ENCODE data around the gene ANGPTL3.
"Not testable (repeated sequence)": the region's sequence is repeated elsewhere in the genome, so short reads cannot be mapped to it uniquely, and the experiment has no call there.

The ANGPTL3 gene, protein sequence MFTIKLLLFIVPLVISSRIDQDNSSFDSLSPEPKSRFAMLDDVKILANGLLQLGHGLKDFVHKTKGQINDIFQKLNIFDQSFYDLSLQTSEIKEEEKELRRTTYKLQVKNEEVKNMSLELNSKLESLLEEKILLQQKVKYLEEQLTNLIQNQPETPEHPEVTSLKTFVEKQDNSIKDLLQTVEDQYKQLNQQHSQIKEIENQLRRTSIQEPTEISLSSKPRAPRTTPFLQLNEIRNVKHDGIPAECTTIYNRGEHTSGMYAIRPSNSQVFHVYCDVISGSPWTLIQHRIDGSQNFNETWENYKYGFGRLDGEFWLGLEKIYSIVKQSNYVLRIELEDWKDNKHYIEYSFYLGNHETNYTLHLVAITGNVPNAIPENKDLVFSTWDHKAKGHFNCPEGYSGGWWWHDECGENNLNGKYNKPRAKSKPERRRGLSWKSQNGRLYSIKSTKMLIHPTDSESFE

DNA sequence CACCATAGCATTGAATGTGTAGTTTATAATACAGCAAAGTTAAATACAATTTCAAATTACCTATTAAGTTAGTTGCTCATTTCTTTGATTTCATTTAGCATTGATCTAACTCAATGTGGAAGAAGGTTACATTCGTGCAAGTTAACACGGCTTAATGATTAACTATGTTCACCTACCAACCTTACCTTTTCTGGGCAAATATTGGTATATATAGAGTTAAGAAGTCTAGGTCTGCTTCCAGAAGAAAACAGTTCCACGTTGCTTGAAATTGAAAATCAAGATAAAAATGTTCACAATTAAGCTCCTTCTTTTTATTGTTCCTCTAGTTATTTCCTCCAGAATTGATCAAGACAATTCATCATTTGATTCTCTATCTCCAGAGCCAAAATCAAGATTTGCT, at the start of gene ANGPTL3:
Gene ANGPTL3 (plus strand): TSS at position 240 of the 400 bp plus-strand sequence. CDS start 47 bp downstream, at position 287.
- DNase-seq, result no peak

DNA sequence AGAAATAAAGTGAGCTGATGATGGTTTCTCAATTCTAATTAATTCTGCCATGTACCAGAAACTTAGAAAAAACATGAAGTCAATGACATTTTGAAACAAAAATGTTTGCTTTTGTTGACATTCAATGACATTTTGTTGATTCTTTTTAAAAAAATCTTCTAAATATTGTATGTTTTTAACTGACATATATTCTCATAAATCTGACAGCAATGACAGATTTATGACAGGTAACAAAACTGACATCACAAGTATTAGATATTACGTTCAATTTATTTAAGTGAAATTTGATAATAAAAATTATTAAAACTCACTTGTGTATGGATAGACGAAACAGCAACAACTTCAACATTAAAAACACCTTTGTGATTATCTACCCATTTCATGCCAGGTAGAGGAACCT, 36.0 kb upstream of the ANGPTL3 start:
- no peak for DNase-seq

DNA sequence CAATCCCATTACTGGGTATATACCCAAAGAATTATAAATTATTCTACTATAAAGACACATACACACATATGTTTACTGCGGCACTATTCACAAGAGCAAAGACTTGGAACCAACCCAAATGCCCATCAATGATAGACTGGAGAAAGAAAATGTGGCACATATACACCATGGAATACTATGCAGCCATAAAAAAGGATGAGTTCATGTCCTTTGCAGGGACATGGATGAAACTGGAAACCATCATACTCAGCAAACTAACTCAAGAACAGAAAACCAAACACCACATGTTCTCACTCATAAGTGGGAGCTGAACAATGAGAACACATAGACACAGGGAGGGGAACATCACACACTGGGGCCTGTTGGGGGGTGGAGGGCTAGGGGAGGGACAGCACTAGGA, 30.1 kb upstream of the ANGPTL3 start:
- DNase-seq, result not testable (repeated sequence)

DNA sequence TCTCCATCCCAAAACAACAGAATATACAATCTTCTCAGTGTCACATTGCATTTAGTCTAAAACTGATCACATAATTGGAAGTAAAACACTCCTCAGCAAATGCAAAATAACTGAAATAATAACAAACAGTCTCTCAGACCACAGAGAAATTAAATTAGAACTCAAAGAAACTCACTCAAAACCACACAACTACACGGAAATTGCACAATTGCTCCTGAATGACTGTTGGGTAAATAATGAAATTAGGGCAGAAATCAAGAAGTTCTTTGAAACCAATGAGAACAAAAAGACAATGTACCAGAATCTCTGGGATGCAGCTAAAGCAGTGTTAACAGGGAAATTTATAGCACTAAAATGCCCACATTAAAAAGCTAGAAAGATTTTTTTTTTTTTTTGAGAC, 29.4 kb upstream of the ANGPTL3 start:
- DNase-seq, result not testable (repeated sequence)

DNA sequence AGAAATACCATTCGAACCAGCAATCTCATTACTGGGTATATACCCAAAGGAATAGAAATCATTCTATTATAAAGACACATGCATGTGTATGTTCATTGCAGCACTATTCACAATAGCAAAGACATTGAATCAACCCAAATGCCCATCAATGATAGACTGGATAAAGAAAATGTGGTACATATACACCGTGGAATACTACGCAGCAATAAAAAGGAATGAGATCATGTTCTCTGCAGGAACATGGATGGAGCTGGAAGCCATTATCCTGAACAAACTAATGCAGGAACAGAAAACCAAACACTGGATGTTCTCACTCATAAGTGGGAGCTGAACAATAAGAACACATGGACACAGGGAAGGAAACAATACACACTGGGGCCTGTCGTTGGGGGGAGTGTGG, 25.8 kb upstream of the ANGPTL3 start:
- not testable (repeated sequence) for DNase-seq

DNA sequence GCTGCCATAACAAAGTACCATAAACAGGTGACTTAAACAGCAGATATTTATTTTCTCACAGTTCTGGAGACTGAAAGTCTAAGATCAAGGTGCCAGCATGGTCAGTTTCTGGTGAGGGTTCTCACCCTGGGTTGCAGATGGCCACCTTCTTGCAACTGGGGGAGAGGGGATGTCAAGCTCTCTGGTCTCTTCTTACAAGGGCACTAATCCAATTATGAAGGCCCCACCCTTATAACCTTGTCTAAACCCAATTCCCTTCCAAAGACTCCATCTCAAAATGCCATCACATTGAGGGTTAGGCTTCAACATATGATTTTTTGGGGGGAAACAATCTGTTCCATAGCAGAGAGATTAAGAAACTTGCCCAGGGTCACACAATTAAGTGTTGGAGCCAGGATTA, 24.8 kb upstream of the ANGPTL3 start:
- DNase-seq, result peak; percentile 50

DNA sequence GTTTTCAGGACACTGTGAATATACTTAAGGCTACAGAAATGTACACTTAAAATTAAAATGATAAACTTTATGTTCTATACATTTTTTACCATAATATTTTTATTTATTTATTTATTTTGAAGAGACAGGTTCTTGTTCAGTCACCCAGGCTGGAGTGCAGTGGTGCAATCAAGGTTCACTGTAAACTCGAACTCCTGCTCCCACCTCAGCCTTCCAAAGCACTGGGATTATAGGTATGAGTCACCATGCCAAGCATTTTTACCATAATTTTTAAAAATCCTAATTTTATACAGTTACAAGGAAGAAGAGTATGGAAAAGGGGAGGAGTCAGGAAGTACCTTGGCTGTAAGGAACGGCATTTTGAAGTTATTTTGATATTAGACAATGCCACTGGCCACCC, 23.6 kb upstream of the ANGPTL3 start:
- no peak for DNase-seq

DNA sequence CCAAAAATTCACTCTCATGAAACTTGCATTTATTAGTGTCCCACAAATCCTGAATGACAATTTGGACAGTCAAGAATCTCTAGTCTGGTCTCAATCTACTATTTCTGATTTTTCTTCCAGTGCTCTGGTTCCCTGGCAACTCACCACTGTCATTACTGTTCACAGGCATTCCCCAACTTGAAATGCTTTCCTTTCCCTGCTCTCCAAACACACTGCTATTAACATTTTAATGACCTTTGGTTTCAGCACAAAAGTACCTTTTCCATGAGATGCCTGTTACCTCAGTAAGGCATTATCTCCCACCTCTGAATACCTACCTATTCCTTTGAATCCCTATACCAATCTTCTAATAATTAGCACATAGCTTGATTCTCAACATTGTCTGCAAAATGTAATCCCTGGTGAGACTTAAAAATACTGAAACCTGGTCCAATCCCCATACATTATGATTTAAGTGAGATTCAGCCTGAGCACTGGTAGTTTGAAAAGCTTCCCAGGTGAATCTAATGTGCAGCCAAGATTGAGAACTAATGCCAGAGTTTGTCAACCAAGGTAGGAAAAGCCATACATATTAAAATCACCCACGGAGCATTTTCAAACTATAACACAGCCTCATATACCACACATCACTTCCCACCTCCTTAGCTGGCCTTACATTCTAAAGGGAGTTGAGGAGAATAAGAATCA, 11.7 kb upstream of the ANGPTL3 start:
- no peak for DNase-seq

DNA sequence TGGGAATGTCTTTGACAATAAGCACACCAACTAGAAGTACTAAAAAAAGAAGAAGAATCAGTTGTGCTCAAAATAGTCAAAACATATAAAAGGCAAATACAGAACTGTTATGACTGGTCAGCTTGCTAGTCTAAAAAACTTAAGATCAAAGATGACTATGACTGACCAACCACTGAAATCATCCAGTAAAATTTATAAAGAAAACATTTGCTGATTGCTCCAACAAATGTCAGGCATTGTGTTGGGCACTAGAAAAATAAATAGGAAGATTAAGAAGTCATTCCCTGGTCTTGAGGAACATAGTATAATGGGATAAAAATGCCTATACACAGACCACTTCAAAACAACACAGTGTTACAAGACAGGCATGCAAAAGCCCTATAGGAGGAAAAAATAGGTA, 9.3 kb upstream of the ANGPTL3 start:
- DNase-seq, result no peak

DNA sequence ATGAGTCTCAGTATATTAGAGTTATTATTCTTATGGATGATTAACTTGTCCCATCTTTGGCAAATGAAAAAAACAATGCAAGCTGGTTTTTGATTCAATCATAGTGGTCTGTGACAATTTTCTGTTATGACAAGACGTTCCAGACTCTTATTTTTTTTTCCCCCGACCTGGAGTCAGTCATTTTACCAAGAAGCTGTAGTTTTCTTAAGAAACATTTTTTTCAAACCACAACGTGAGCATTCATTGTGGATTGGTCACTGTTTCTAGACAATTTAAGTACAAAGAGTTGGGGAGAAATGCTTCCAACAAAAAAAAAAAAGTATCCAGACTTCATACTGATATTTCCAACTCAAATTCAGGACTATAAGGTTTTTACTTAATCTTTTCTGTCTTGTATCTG, 8.0 kb upstream of the ANGPTL3 start:
- no peak for DNase-seq

DNA sequence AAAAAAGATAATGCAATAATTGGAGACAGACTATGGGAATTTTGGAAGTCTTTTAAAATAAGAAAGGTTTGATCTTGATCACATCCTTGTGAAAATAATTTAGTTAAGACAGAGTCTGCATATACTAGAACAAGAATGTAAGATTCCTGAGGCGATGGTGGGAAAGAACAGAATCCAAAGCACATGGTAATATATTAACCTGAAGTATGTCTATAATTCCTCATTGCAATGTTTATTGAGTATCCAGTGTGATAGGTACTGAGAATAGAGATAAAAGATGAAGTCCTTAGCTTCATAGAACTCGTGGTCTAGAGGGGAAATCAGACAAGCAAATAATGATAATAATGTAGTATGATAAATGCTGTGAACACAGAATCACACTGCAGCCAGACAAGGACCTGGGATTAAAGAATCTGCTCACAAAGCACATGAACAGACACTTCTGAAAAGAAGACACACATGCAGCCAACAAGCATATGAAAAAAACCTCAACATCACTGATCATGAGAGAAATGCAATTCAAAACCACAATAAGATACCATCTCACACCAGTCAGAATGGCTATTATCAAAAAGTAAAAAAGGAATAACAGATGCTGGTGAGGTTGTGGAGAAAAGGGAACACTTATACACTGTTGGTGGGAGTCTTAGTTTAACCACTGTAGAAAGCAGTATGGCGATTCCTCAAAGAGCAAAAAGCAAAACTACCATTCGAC, 6.9 kb upstream of the ANGPTL3 start:
- DNase-seq, result no peak

DNA sequence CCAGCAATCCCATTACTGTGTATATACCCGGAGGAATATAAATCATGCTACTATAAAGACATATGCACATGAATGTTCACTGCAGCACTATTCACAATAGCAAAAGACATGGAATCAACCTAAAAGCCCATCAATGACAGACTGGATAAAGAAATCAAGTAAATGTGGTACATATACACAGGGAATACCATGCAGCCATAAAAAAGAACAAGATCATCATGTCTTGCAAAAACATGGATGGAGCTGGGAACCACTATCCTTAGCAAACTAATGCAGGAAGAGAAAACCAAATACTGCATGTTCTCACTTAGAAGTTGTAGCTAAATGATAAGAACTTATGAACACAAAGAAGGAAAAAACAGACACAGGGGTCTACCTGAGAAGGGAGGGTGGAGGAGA, 6.4 kb upstream of the ANGPTL3 start:
- no peak for DNase-seq

DNA sequence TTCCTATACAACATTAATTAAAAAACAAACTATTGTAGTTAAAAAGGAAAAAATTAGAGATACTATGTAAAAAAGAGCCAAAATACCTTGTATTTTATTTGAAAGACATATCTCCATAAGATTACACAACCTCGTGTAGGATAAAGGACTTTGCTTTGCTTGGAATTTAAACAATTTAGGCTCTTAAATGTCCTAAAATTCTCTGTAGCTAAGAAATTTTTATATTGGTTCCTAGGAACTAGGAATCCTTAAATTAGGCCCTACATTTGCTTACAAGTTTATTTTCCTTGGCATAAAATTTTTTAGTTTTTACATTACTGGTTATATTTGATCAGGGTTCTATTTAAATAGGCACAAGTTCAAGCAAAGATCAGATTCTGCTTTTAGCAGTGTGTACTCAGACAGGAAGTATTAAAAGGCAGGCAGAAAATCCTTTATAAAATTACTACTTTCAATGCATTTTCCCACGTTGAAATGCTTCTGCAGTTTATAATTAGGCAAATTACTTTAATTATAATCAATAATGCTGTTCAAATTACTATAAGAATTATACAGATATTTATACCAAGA, 3.4 kb upstream of the ANGPTL3 start:
- DNase-seq, result no peak

DNA sequence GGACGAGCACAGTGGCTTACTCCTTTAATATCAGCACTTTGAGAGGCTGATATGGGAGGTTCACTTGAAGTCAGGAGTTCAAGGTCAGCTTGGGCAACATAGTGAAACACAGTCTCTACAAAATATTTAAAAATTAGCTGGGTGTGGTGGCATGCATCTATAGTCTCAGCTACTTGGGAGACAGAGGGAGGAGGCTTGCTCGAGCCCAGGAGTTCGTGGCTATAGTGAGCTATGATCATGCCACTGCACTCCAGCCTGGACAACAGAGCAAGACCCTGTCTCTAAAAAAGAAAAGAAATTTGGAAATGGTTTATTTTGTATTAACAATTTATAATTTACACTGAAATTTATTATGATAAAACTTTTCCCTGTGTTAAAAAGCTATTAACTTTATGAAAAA, 1.7 kb upstream of the ANGPTL3 start:
- no peak for DNase-seq

DNA sequence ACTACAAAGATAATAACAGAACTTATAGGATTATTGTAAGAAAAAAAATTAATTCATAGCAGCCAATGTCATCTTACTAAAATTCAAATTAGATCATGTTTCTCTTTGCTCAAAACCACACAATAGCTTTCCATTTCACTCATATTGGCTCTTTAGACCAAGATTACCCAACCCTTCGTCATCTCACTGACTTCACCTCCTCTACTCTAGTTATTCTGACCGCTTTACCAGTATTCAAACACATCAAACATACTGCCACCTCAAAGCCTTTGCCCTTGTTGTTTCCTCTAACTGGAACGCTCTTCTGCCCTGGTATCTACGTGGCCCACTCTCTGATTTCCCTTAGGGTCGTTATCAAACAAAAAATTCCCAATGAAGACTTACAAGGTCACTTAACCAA, 1.7 kb downstream of the ANGPTL3 start:
- no peak for DNase-seq

DNA sequence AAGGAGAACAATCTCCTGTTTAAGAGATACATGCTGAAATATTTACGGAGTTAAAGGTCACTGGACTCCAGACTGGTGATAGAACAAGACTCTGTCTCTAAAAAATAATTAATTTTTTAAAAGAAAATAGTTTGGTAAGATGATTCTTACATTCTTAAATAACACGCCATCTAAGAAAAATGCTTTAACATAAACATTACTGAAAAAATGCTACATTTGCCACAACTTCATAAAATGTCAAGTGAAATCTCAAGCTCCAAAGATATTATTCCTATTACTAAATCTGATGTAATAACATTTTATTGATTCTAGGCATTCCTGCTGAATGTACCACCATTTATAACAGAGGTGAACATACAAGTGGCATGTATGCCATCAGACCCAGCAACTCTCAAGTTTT, 4.1 kb downstream of the ANGPTL3 start:
- no peak for DNase-seq

DNA sequence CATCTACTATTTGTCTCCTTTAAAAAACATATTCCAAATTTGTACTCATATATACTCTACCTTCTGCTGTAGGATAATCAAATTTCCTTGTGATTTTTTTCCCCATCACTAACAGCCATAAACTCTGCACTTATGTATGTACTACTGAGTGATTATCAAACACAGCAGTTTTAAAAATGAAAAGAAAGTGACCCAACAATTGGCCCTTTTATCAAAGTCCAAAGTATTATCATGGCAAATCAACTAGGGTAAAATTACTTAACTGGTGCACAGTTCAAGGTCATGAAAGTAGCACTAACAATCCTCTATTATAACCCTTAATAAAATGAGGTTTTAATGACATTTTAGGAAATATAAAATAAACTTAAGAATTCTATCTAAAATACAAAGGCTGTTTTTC, 11.6 kb downstream of the ANGPTL3 start:
- DNase-seq, result no peak

DNA sequence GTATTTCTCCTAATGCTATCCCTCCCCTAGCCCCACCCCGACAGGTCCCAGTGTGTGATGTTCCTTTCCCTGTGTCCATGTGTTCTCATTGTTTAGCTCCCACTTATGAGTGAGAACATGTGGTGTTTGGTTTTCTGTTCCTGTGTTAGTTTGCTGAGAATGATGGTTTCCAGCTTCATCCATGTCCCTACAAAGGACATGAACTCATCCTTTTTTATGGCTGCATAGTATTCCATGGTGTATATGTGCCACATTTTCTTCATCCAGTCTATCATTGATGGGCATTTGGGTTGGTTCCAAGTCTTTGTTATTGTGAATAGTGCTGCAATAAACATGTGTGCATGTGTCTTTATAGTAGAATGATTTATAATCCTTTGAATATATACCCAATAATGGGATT, 13.3 kb downstream of the ANGPTL3 start:
- not testable (repeated sequence) for DNase-seq

DNA sequence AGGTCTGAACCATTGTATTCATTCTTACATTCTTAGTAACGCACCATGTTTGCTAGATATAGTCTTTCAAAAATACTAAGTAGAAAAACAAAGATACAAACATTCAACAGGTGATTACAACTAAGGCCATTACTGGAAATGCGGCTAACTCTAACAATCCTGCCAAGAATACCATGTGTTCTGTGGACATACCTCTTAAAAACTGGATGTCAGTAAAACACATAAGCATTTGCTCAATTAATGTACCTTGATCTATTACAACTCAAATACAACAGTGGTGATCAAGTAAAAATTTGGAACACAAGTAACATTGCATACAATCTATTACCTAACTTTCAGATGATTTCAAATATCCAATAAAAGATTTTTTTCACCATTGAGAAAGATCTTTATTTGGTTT, 15.4 kb downstream of the ANGPTL3 start:
- DNase-seq, result no peak

DNA sequence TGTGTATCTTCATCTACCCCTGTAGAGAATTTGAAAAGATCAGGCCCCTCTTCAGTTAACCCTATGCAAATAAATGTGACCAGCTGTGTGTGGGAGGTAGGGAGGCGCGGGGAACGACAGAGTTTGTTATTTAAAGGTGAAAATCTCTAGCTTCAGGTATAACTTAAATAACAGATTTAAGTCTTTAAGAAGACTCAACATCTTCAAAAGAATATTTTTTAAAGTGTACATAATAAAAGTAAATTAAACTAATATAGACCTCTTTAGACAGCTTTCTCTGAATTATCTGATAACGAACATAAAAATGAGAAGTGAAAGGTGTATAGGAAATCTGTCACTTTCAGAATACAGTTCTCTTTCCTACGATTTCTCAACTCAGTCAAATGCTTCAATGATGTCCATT, 16.0 kb downstream of the ANGPTL3 start:
- DNase-seq, result no peak

DNA sequence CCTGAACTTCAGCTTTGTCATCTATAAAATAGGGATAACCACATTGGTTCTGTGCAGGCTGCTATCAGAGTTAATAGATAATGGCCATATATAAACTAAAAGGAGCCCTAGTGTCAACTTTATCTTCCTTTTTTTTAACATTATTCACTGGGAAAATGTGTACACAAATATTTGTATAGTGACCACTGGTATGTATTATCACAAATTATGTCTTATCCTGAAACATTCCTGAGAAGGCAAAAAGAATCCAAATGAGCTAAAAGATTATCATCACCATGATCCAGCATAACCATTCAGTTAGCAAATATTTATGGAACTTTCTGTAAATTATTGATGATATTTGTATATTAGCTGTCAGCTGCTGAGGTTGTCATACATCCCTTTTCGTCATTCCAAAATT, 16.6 kb downstream of the ANGPTL3 start:
- DNase-seq, result no peak

DNA sequence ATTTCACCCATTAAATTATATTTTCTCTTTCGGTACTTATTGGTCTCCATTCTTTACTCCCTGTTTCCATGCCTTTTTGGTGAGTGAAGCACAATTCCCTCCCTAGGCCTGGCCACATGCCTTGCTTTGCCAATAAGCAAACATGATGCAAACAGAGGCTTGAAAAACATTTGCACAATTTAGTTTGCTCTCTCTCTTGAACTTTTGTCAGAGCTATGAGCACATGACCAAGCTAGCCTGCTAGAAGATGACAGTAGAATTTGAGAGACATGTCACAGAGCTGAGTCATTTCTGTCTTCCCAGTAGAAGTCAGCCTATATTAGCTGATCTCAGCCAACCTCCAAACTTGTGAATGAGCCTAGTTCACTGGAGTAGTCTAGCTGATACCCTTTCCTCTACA, 24.6 kb downstream of the ANGPTL3 start:
- no peak for DNase-seq

DNA sequence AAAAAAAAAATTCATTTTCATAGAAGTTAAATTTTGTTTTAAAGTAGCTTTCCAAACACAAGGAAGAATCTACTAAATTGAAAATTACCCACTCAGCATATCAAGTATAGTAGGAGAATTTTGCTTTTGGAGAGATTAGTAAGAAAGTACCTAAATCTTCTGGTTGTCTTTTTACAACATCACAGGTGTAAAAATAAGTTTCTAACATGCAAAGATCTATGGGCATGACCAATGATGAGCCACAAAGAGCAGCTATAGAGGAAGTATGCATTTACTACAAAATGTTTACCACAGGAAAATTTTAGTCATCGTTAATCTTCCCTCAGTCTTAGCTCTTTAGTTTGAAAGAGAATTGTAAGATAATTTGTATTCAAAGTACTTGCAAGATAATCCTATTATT, 28.1 kb downstream of the ANGPTL3 start:
- DNase-seq, result peak; percentile 33
